Measurements from ENCODE around the gene ATG10. TPM values are rescaled to one million over a fixed set of nuclear protein-coding genes. Genes with fewer than 3 reads are reported as not detected.

ATG10 gene
- total RNA-seq, 1 donor from 2014 or later: 8.4 TPM

GRCh38 chr5:82291420-82291819 lies 319.6 kb downstream of the ATG10 start:
- H3K9me3 ChIP-seq (ENCODE audit: control insufficient read depth in 3 of 3, low read length in 3 of 3): no peaks in the 10 kb centered on the region
- H3K27ac ChIP-seq (ENCODE audit: low read depth, low read length): no peak overlapping the region
- no peaks in the 10 kb centered on the region for H3K27me3 ChIP-seq (ENCODE audit: control insufficient read depth in 3 of 3, insufficient read depth in 3 of 3, low read length in 3 of 3)
- no peak overlapping the region for H3K9ac ChIP-seq (ENCODE audit: low read depth in 1 of 3, low read length in 3 of 3)
- H3K4me1 ChIP-seq (ENCODE audit: control insufficient read depth in 3 of 3, insufficient read depth in 3 of 3, low read length in 3 of 3): peaks cover 0 to 4% (median 0%) of the 10 kb centered on the region in 3 donors
- no peak overlapping the region for H3K4me3 ChIP-seq (ENCODE audit: low read length in 3 of 3)
- H3K36me3 ChIP-seq (ENCODE audit: control insufficient read depth in 3 of 3, insufficient read depth in 3 of 3, low read length in 3 of 3): no peaks in the 10 kb centered on the region

GRCh38 chr5:82295144-82295543 lies 323.3 kb downstream of the ATG10 start:
- Histone ChIP-seq H3K27me3 (ENCODE audit: control insufficient read depth in 3 of 3, insufficient read depth in 3 of 3, low read length in 3 of 3) (no peaks in the 10 kb centered on the region), H3K36me3 (ENCODE audit: control insufficient read depth in 3 of 3, insufficient read depth in 3 of 3, low read length in 3 of 3) (no peaks in the 10 kb centered on the region), H3K4me3 (ENCODE audit: low read length in 3 of 3) (no peak overlapping the region), H3K27ac (ENCODE audit: low read depth, low read length) (no peak overlapping the region), H3K9ac (ENCODE audit: low read depth in 1 of 3, low read length in 3 of 3) (no peak overlapping the region), H3K4me1 (ENCODE audit: control insufficient read depth in 3 of 3, insufficient read depth in 3 of 3, low read length in 3 of 3) (peaks cover 0 to 4% (median 0%) of the 10 kb centered on the region in 3 donors), H3K9me3 (ENCODE audit: control insufficient read depth in 3 of 3, low read length in 3 of 3) (no peaks in the 10 kb centered on the region)

- Histone ChIP-seq H3K4me3 (ENCODE audit: low read length in 3 of 3) (no peak overlapping the region), H3K4me1 (ENCODE audit: control insufficient read depth in 3 of 3, insufficient read depth in 3 of 3, low read length in 3 of 3) (peaks cover 0 to under 1% (median 0%) of the 10 kb centered on the region in 3 donors), H3K27me3 (ENCODE audit: control insufficient read depth in 3 of 3, insufficient read depth in 3 of 3, low read length in 3 of 3) (no peaks in the 10 kb centered on the region), H3K9ac (ENCODE audit: low read depth in 1 of 3, low read length in 3 of 3) (no peak overlapping the region), H3K36me3 (ENCODE audit: control insufficient read depth in 3 of 3, insufficient read depth in 3 of 3, low read length in 3 of 3) (no peaks in the 10 kb centered on the region), H3K27ac (ENCODE audit: low read depth, low read length) (no peak overlapping the region), H3K9me3 (ENCODE audit: control insufficient read depth in 3 of 3, low read length in 3 of 3) (no peaks in the 10 kb centered on the region)
Measured at GRCh38 chr5:82295959-82296531, 324.2 kb downstream of the ATG10 start.

GRCh38 chr5:82296929-82297328 lies 325.1 kb downstream of the ATG10 start:
- H3K9me3 ChIP-seq (ENCODE audit: control insufficient read depth in 3 of 3, low read length in 3 of 3): no peaks in the 10 kb centered on the region
- H3K27me3 ChIP-seq (ENCODE audit: control insufficient read depth in 3 of 3, insufficient read depth in 3 of 3, low read length in 3 of 3): no peaks in the 10 kb centered on the region
- no peak overlapping the region for H3K27ac ChIP-seq (ENCODE audit: low read depth, low read length)
- no peak overlapping the region for H3K9ac ChIP-seq (ENCODE audit: low read depth in 1 of 3, low read length in 3 of 3)
- no peaks in the 10 kb centered on the region for H3K36me3 ChIP-seq (ENCODE audit: control insufficient read depth in 3 of 3, insufficient read depth in 3 of 3, low read length in 3 of 3)
- H3K4me1 ChIP-seq (ENCODE audit: control insufficient read depth in 3 of 3, insufficient read depth in 3 of 3, low read length in 3 of 3): no peaks in the 10 kb centered on the region
- no peak overlapping the region for H3K4me3 ChIP-seq (ENCODE audit: low read length in 3 of 3)

- Histone ChIP-seq H3K9ac (ENCODE audit: low read depth in 1 of 3, low read length in 3 of 3) (no peak overlapping the region), H3K4me3 (ENCODE audit: low read length in 3 of 3) (no peak overlapping the region), H3K4me1 (ENCODE audit: control insufficient read depth in 3 of 3, insufficient read depth in 3 of 3, low read length in 3 of 3) (no peaks in the 10 kb centered on the region), H3K27ac (ENCODE audit: low read depth, low read length) (no peak overlapping the region), H3K27me3 (ENCODE audit: control insufficient read depth in 3 of 3, insufficient read depth in 3 of 3, low read length in 3 of 3) (no peaks in the 10 kb centered on the region), H3K36me3 (ENCODE audit: control insufficient read depth in 3 of 3, insufficient read depth in 3 of 3, low read length in 3 of 3) (no peaks in the 10 kb centered on the region), H3K9me3 (ENCODE audit: control insufficient read depth in 3 of 3, low read length in 3 of 3) (no peaks in the 10 kb centered on the region)
Measured at GRCh38 chr5:82297711-82298110, 325.9 kb downstream of the ATG10 start.

- Histone ChIP-seq H3K27me3 (ENCODE audit: control insufficient read depth in 3 of 3, insufficient read depth in 3 of 3, low read length in 3 of 3) (no peaks in the 10 kb centered on the region), H3K9ac (ENCODE audit: low read depth in 1 of 3, low read length in 3 of 3) (no peak overlapping the region), H3K4me3 (ENCODE audit: low read length in 3 of 3) (no peak overlapping the region), H3K4me1 (ENCODE audit: control insufficient read depth in 3 of 3, insufficient read depth in 3 of 3, low read length in 3 of 3) (no peaks in the 10 kb centered on the region), H3K9me3 (ENCODE audit: control insufficient read depth in 3 of 3, low read length in 3 of 3) (no peaks in the 10 kb centered on the region), H3K36me3 (ENCODE audit: control insufficient read depth in 3 of 3, insufficient read depth in 3 of 3, low read length in 3 of 3) (no peaks in the 10 kb centered on the region), H3K27ac (ENCODE audit: low read depth, low read length) (no peak overlapping the region)
Measured at GRCh38 chr5:82298668-82299067, 326.8 kb downstream of the ATG10 start.

- Histone ChIP-seq H3K9ac (ENCODE audit: low read depth in 1 of 3, low read length in 3 of 3) (no peak overlapping the region), H3K27ac (ENCODE audit: low read depth, low read length) (no peak overlapping the region), H3K36me3 (ENCODE audit: control insufficient read depth in 3 of 3, insufficient read depth in 3 of 3, low read length in 3 of 3) (no peaks in the 10 kb centered on the region), H3K27me3 (ENCODE audit: control insufficient read depth in 3 of 3, insufficient read depth in 3 of 3, low read length in 3 of 3) (no peaks in the 10 kb centered on the region), H3K9me3 (ENCODE audit: control insufficient read depth in 3 of 3, low read length in 3 of 3) (no peaks in the 10 kb centered on the region), H3K4me1 (ENCODE audit: control insufficient read depth in 3 of 3, insufficient read depth in 3 of 3, low read length in 3 of 3) (no peaks in the 10 kb centered on the region), H3K4me3 (ENCODE audit: low read length in 3 of 3) (no peak overlapping the region)
Measured at GRCh38 chr5:82301190-82301589, 329.4 kb downstream of the ATG10 start.

Small RNAs within 50 kb of the gene (small RNA-seq; reads per million reads assigned to genes)
- gene AC010598.1: not detected
- gene RN7SL378P: not detected

Other genes starting within 250 kb of the ATG10 start
- 44.4 TPM for gene SSBP2, start 220.9 kb upstream of the ATG10 start, total RNA-seq